HG02763 (cell line): ENCODE data around the gene KLF11.
A peak's percentile ranks its signal among the peaks of the same experiment; 100 is the strongest.

Experiments
- ATAC-seq: cut with Tn5 transposase; IDR thresholded peaks from one replicate; pipeline ENCODE4 v1.9.1; 2021; ENCODE audit warnings: mild to moderate bottlenecking, moderate library complexity; ENCODE audit not compliant: unreplicated experiment

The KLF11 gene

DNA sequence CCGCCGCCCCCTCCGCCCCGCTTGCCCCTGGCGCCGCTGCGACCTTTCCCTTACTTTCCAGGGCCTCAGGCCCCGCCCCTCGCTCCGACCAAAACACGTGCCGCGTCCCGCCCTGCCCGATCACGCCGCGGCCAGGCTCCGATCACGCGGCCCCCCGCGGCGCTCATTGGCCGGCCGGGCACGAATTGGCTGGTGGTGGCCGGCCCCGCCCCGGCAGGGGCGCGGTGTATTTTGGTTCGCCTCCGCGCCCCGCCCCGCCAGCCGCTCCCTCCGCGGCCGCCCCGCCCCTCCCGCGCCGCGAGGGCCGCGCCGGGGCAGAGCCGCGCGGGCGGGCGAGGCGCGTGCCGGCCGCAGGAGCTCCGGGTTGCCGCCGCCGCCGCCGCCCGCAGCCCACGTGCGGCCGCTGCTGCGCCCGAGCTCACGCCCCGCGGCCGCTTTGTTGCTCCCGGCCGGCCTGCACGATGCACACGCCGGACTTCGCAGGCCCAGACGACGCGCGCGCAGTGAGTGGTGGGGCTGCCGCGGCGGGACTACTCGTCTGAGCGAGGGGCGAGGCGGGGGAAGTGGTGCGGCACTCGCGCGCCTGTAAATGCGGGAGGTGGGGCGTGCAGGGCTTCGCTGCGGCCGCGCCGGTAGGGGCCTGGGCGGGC, at the start of gene KLF11:
TSS of gene KLF11 (plus strand) at position 295 of the 650 bp plus-strand sequence. CDS start at position 462, 167 bp downstream.
- ATAC-seq: peak; percentile 74

DNA sequence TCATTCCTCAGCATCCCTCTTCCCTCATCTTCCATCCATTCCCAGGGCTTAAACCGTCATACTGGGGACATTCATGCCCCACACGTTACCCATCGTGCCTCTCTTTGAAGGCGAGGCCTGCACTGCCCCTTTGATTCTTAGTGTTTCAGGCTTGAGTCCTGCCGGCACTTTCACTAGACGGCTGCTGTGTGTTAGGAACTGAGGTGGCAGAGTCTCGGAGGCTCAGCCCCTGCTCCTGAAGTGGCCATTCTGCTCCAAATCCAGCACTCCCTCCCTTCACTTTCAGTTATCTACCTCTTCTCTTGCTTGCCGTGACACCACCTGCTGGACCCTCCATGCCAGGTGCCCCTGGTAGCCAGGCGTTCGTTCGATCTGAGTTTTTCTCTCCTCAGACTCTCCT, 48.9 kb upstream of the KLF11 start:
- ATAC-seq: no peak

DNA sequence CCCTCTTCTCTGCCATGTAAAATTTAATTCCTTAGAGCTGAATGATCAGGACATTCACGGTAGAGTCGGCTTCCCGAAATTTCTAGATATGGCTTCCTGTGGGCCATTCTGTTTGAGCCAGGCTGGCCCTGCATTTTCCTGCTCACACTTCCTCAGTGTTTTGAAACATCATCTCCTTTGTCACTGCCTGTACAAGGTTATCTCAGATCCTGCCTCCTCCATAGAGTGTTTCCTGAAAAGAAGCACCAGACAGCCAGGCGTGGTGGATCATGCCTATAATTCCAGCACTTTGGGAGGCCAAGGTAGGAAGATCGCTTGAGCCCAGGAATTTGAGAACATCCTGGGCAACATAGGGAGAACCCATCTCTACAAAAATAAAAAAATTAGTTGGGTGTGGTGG, 48.3 kb upstream of the KLF11 start:
- no peak for ATAC-seq

DNA sequence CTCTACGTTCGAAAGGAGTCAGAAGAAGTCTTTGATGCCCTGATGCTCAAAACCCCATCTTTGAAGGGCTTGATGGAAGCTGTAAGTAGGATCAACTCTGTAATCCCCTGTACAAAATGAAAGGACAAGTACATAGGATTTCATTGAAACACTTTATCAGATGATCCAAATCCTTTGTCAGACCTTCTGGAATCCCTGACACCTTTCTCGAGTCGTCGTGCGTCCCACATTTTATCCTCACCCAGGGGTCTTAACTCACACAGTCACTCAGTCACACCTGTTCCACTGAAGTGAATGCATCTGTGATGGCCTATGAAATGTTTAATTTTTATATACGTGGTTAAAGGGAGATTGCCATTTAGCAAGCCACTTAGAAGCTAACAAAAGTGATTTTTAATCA, 47.0 kb upstream of the KLF11 start:
- ATAC-seq: no peak

DNA sequence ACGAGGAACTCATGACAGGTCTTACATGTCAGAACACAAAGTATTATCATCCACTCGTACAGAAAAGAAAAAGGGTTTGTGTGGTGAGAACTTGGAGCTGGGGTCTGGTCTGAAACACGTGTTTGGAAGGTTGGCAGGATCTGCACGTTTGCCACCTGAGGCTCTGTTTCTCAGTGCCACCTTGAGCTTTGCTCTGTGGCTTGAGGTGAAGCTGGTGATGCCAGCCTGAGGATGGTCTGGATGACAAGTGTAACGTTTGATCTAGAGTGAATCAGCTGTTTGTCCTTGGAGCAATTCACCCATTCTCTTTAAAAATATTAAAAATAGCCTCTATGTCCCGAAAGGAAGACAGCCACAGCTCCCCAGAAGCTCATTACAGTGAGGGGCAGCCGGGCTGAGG, 45.4 kb upstream of the KLF11 start:
- ATAC-seq: no peak

DNA sequence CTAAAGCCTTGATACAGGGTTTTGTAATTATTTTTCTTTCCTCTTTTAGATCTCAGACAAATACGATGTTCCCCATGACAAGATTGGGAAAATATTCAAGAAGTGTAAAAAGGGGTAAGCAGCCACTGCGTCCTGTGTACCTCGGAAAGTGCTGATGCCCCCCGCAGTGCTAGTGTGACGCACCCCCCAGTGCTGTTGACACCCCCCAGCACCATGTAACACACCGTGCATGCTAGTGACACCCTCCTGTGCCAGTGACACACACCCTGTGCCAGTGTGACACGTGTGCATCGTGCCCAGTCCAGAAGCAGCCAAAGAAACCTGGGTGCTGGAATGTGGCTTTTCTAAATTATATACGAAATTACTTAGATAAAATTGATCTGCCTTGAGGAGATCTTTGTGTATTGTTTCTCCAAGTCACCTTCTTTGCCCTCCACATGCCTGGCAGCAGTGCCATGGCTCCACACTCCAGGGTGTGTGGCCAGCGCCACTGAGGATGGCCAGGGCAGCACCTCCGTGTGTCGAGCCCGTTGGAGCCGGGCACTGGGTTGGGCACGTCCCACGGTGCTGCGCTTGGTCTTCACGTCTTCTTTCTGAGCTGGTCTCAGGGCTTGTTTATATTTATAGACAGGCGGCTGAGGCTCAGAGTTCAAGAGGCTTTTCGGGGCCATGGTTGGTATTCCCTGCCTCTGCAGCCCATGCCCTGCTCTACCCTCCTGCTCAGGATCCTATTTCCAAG, 44.3 kb upstream of the KLF11 start:
- no peak for ATAC-seq

DNA sequence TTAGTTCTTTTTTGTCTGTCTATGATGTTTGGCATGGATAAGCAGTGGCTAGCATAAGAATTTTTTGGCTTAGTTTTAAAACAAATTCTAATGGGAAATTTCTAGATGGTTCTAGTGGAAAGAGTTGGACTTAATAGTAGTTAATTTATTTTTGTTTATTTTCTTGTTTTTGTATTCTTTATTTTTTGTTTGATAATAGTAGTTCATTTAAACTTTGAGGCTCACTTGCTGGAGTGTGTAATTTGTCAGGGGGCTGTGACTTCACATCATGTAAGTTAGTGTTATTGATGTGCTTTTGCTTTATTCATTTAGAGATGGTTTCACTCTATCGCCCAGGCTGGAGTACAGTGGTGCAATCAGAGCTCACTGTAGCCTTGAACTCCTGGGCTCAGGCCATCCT, 43.7 kb upstream of the KLF11 start:
- no peak for ATAC-seq

DNA sequence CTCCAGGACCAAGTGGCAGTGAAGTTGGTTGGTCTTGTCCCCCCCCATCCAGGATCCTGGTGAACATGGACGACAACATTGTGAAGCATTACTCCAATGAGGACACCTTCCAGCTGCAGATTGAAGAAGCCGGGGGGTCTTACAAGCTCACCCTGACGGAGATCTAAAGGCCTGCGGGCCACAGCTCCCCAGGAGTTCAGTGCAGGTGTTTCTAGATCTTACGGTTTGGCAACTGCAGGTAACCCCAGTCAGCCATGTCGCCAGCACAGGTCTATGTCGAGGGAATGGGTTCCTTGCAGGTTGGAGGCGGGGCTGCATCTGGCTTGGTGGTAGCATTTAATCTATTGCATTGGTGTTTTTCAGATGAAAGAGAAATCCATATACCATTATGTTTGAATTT, 42.8 kb upstream of the KLF11 start:
- no peak for ATAC-seq

DNA sequence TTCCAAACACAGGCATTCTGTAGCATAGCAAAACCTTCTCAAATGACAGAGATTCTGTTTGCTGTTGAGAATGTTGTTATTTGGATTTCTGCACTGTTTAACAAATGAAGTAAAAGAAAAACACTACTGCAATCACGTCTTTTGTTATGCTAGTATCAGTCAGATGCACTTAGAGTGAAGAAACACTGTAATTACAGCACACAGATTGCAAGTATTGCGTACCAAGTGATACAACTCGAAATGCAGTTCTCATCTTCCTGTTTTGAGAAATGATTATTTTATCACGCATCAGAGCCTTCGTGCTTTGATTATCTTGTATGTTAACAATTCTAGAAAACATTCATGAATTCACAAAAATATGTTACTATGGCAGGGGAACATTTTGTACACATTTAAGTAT, 41.8 kb upstream of the KLF11 start:
- no peak for ATAC-seq

DNA sequence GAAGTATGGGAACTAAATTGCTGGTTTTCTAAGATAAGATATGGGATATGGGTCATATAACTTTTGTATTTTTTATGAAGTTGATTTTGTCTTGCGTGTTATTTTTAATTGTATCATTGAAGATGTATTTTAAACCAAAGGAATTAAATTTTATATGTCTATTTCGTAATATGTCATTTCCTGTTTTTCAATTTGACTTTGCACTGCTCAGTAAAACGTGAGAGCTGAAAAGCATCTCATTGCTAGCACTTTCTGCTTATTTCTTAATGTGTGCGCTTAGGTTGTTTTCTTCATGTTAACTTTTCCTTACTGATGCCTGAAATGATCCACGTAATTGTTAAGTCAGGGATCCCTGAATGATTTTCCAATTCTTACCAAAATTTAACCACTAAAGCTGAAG, 41.2 kb upstream of the KLF11 start:
- no peak for ATAC-seq

DNA sequence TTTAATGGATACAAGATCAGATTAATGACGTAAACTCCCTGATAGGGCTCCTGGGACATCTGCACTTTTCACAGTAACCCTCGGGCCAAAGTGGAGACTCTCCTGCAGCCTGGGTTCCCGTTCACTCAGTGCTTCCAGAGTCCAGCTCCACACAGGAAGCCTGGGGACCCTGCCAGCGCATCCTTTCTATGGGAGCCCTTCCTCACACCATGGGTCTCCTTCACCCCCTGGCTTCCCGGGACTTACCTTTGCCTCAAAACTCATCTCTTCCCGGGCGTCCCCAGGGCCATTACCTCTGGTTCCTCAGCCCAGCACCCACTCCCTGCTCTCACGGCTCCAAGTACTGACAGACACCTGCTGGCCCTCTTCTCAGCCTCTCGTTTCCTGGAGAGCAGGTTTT, 40.7 kb upstream of the KLF11 start:
- no peak for ATAC-seq

DNA sequence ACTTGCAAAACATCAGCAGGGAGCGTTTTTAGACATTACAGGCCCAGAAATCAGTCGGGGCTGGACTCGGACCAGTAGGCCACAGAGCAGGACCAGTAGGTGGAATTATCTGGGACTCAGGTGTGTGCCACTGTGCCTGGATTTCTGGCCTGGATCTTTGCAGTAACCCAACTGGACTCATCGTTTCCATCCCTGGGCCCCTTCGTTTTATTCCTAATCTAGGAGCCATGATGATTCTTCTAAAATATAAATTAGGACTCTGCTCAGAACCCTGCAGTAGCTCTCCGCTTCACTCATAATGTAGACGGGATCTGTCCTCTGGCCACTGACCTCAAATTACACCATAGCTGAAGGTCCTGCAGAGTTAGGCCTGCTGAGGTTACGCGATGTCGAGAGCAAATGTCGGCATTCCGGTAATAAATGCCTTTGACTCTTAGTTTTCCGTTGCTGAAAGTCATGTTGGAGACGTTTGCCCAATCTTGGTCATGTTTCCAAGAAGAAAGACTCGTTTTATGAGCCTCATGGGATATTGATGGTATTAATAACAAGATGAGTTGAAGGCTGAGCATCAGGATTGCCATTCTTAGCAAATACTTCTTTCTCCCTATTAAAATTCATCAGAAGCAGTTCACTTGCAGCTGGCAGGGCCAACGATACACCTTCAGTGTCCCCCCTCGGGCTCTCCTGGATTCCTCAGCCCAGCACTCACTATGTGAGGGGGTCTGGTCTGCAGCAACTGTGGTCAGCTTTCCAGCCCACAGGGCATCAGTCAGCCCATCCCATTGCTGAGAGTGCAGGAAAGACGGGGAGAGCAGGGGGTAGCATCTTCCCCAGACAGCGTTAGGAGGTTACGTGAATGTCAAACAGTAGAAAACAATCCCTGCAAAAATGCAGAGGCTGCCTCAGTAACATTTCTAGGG, 39.9 kb upstream of the KLF11 start:
- no peak for ATAC-seq

DNA sequence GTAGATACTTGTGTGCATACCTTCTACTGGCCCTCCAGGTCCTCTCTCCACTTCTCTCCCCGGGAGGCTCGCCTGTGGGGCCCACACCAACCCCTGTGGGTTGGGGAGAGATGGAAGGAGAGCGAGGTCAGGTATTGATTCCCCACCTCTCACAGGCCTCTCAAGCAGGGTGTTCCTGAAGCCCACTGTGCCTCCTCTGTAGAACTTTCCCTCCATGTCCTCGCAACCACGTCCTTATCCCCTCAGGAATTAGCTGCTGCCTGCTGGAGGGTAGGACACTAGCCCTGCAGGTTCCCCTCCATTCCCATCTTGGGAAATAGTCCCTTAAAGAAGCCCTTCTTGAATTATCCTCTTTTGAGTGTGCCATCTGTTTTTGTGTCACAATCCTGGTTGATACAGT, 38.9 kb upstream of the KLF11 start:
- no peak for ATAC-seq

DNA sequence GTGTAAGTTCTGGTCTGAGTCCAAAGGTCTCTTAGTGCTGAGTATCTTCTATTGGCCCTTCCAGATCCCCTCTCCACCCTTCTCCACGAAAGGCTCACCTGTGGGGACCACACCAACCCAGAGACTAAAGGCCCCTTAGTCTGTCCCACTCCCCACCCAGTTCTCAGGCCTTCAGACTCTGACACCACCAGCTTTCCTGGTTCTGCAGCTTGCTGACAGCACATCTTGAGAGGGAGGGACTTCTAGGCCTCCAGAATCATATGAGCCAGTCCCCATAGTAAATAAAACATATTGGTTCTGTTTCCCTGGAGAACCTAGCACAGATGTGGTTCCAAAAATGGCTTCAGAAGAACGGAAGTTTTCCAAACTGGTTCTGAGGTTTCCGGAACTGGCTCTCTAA, 38.5 kb upstream of the KLF11 start:
- ATAC-seq: no peak

DNA sequence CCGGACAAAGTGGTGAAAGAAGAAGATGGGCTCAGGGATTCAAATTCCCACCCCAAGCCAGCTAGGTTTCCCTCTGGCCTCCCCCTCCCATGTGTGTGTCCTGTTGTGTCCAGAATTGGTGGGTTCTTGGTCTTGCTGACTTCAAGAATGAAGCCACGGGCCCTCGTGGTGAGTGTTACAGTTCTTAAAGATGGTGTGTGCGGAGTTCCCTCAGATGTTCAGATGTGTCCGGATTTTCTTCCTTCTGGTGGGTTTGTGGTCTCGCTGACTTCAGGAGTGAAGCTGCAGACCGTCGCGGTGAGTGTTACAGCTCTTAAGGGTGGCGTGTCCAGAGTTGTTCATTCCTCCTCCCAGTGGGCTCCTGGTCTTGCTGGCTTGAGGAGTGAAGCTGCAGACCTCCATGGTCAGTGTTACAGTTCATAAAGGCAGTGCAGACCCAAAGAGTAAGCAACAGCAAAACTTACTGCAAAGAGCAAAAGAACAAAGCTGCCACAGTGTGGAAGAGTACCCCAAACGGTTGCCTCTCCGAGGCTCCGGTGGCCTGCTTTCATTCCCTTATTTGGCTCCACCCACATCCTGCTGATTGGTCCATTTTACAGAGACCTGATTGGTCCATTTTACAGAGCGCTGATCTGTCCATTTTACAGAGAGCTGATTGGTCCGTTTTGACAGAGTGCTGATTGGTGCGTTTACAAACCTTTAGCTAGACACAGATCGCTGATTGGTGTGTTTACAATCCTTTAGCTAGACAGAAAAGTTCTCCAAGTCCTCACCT, 37.7 kb upstream of the KLF11 start:
- ATAC-seq: no peak

DNA sequence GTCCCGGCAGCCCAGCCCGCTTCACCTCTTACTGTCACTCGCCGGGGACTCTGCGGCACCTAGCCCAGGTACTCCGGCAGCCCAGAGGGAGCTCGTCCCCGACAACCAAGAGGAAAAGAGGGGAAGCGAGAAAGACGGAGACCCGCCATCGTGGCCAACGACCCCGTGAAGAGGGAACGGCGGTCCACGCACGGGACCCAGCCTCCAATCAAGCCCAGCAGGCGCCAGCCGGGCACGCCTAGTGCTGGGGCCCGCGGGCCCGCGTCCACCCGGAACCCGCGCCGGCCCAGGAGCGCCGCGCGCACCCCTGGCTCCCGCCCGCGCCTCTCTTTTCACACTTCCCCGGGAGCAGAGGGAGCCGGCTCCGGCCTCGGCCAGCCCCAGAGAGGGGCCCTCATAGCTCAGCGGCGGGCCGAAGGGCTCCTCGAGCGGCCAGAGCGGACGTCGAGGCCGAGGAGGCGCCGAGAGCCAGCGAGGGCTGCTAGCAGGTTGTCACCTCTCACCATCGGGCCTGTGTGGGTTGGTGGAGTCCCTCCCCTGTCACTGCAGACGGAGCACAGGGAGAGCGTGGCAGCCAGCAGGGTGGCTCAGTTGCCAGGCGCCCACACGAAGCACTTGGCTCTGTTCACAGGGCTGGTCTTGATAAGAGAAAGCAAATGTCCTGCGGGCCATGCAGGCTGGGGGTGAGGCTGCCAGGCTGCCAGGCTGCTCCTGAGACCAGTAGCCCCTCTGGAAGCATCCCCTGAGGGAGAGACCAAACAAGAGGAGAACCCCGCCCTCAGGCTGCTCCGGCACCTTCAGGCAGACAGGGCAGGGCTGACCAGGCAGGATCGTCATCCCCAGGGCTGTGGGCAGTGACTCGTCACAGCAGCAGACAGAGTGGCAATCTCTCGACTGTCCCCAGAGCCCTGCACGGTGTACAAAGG, 36.9 kb upstream of the KLF11 start:
- ATAC-seq: no peak

DNA sequence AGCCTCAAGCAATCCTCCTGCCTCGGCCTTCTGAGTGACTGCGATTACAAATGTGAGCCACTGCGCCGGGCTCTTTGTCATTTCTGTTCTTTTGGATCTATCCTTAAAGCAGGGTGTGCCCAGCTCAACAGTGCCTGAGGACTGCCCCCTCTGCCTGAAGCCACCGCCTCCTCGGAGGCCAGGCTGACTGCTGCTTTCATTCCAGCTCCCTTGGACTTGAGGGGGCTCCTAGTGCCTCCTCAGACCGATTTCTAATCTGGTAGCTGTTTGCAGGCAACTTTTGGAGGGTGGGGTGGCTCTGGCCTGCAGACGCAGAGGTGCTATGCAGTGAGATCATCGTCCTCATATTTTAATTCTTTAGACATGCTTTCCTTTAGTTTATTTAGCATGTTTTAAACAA, 35.9 kb upstream of the KLF11 start:
- ATAC-seq: no peak

DNA sequence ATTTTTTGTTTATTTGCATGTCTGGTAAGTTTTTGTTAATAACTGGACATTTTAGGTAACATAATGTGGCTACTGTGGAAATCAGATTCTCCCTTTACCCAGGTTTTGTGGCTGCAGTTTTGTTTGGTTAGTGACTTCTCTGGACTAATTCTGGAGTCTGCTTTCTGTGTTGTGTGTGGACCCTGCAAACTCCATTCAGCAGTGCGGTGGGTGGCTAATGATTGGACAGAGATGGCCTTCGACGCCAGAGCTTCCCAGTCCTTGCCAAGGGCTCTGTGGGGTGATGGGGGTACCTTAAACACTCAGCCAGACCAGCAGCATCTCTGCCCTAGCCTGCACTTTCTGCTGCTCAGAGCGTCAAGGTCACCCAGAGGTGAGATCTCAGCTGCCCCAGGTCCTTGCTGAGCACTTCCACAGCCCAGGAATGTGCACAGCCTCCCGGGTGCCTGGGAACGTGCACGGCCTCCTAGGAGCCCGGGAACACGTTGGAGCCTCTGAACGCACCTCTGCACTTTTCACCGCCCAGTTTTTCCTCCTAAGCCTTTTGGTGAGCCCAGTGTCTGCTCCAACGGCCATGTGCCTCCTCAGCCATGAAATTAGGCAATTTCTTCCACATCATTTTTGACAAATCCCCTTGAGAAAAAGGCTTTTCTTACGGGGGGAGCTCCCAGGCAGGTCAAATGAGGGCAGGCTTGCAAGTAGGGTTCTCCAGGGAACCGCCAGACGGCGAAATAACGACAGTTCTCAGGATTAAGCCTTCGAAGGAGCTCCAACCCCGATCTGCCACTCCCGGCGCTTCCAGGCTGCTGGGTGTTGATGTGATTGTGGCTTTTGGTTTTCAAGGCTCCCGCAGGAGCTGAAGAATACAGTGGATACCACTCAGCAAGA, 35.2 kb upstream of the KLF11 start:
- no peak for ATAC-seq

DNA sequence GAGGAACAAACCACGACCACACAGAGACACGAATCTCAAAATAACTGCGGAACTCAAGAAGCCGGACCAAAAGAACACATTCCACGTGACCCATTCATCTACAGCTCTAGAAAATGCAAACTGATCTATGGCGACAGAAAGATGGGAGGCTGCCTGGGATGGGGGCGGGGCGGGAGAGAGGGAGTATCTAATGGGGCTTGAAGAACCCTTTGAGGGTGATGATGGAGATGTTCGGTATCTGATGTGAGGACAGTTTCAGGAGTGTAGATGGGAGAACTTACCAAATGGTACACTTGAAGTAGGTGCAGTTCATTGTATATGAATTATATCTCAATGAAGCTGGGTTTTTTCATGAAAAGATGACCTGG, 34.6 kb upstream of the KLF11 start:
- ATAC-seq: no peak
